Nephron progenitor cell (in vitro differentiated cells): ENCODE measurements around the gene NRL.

ENCODE experiments used
- DNase-seq: peaks from one replicate; pipeline ENCODE4 v3.0.0; 2021
- H3K27ac Mint-ChIP-seq: 2 replicates; pipeline ENCODE4 v1.8.0; 2021; ENCODE audit warnings: mild to moderate bottlenecking, moderate library complexity, mixed read lengths
- H3K27me3 Mint-ChIP-seq: 2 replicates; pipeline ENCODE4 v1.8.0; 2021; ENCODE audit warnings: mild to moderate bottlenecking, low read depth, mixed read lengths; ENCODE audit not compliant: poor library complexity
- H3K36me3 Mint-ChIP-seq: 2 replicates; pipeline ENCODE4 v1.8.0; 2021; ENCODE audit warnings: low read depth, mixed read lengths
- H3K4me1 Mint-ChIP-seq: 2 replicates; pipeline ENCODE4 v1.8.0; 2021; ENCODE audit warnings: mixed read lengths
- H3K4me3 Mint-ChIP-seq: 2 replicates; pipeline ENCODE4 v1.8.0; 2021; ENCODE audit warnings: mild to moderate bottlenecking, moderate library complexity, mixed read lengths
- H3K9me3 Mint-ChIP-seq: 2 replicates; pipeline ENCODE4 v1.8.0; 2021; ENCODE audit warnings: mild to moderate bottlenecking, moderate library complexity, mixed read lengths
- CTCF ChIP-seq: fragments of 200-600 bp; sonication (generic); IDR thresholded peaks from 2 replicates; pipeline ENCODE4 v1.5.0; 2021; ENCODE audit warnings: antibody characterized with exemption

The NRL gene

DNA sequence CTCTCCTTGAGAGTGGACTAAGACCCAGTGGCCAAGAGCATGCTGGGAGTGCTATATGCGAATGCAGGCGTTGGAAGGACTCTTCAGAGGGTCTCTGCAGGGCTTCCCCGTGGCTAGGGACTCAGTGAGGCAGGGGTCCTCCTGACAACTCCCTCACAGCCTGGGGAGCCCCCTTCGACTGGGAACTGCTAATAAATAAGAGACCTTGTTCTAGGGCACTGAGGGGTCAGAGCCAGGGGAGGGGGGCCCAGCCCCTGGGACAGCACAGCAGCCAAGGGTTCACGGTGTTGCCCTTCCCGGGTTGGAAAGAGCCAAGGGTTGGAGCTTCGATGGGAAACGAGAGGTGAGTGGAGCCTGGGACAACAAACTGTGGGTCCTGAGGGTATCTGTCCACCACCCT is 49.3 kb downstream of the NRL start:
- no peak overlapping the region for H3K27ac Mint-ChIP-seq
- peaks cover 21% of the 10 kb centered on the region for H3K27me3 Mint-ChIP-seq
- H3K4me1 Mint-ChIP-seq, result peaks cover 22% of the 10 kb centered on the region
- DNase-seq, result no peak
- H3K9me3 Mint-ChIP-seq, result no peaks in the 10 kb centered on the region
- no peak overlapping the region for H3K4me3 Mint-ChIP-seq
- H3K36me3 Mint-ChIP-seq, result no peaks in the 10 kb centered on the region
- no peak for TF ChIP-seq CTCF

DNA sequence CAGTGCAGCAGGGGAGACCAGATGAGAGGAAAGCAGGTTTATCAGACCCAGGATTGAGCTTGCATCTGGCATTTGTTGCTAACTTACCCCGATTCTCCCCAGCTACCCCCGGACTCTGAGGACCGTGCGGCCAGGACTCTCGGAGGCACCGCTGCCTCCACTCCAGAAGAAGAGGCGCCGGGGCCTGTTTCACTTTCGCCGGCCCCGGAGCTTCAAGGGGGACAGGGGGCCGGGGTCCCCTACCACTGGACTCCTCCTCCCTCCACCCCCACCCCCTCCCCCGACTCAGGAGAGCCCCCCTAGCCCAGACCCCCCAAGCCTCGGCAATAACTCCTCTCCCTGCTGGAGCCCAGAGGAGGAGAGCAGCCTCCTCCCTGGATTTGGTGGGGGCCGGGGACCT is 49.9 kb downstream of the NRL start:
- no peaks in the 10 kb centered on the region for H3K36me3 Mint-ChIP-seq
- no peaks in the 10 kb centered on the region for H3K9me3 Mint-ChIP-seq
- peaks cover 22% of the 10 kb centered on the region for H3K4me1 Mint-ChIP-seq
- no peak overlapping the region for H3K4me3 Mint-ChIP-seq
- TF ChIP-seq CTCF, result no peak
- H3K27me3 Mint-ChIP-seq, result peaks cover 19% of the 10 kb centered on the region
- DNase-seq, result no peak
- H3K27ac Mint-ChIP-seq, result no peak overlapping the region

DNA sequence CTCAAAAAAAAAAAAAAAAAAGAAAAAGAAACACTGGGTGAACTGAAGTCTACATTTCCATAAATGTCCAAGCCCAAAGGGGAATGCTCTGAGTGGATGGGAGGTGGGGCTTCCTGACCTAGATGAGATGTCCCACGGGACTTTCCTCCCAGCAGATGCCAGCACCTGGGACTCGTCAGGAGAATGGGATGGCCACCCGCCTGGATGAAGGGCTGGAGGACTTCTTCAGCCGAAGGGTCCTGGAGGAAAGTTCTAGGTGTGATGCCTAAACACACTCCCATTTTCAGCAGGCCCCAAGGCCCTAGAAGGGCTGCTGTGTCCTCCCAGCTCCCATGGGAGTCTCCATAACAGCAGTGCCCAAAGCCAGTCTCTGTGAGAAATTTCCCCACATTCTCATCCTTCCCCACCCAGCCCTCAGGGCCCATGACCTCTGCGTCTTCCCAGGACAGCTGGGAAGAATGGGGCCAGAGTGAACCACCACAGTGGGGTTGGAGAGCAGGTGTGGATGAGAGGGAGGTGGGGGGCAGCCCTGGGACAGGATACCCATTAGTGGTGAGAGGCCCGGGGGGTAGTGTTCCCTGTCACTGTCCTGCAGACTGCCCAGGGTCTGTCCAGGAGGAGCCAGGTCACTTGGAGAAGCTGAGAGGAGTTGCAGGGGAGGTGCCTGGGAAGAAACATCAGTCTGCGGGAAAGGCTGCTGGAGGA is 50.5 kb downstream of the NRL start:
- Mint-ChIP-seq H3K9me3 (no peaks in the 10 kb centered on the region), H3K27ac (peak overlapping the region; percentile 51)

GRCh38 chr14:24063263-24063836 is 51.4 kb downstream of the NRL start:
- Mint-ChIP-seq H3K9me3 (no peaks in the 10 kb centered on the region), H3K27me3 (peaks cover 12% of the 10 kb centered on the region), H3K27ac (peak overlapping the region; percentile 33), H3K4me1 (peaks cover 35% of the 10 kb centered on the region), H3K4me3 (no peak overlapping the region), H3K36me3 (no peaks in the 10 kb centered on the region)
- no peak for DNase-seq
- no peak for TF ChIP-seq CTCF

More for the DNA sequence above, 50.5 kb downstream of the NRL start:
- DNase-seq, result no peak
- Mint-ChIP-seq H3K4me1 (peaks cover 26% of the 10 kb centered on the region), H3K27me3 (peaks cover 14% of the 10 kb centered on the region), H3K4me3 (no peak overlapping the region), H3K36me3 (no peaks in the 10 kb centered on the region)
- TF ChIP-seq CTCF, result no peak

DNA sequence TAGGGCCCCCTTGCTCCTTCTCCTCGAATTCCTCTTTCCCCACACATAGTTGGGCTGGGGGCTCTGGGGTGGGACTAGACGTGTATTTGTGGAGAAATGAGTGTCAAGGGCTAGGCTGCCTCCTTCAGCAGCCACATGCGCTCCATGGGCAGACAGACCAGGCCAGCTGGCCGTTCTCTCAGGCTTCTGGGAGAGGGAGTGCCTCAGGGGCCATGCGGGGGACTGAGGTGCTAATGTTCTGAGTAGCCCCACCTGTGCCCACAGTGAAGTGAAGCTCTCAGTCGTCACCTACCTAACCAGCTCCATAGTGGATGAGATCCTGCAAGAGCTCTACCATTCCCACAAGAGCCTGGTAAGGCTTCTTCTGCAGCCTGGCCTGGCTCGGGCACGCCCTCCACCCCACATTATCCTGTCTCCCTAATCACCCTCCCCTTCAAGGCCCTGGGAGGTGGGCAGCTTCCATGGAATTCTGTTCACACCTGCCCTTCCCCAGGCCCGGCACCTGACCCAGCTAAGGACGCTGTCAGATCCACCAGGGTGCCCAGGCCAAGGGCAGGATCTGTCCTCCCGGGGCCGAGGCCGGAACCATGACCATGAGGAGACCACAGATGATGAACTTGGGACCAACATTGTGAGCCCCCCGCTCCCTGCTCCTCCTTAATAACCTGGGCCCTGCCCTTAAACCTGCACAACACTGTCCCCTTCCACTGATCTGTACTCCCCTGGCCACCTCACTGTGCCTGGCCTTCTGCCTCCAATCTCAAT is 52.4 kb downstream of the NRL start:
- Mint-ChIP-seq H3K36me3 (no peaks in the 10 kb centered on the region), H3K9me3 (no peaks in the 10 kb centered on the region), H3K27me3 (peaks cover 4% of the 10 kb centered on the region), H3K4me3 (no peak overlapping the region), H3K4me1 (peaks cover 36% of the 10 kb centered on the region), H3K27ac (no peak overlapping the region)
- no peak for DNase-seq
- no peak for TF ChIP-seq CTCF
